ENCODE measurements around the gene CXCR6.

The CXCR6 gene

GRCh38 chr3:45915518-45916231, 27.6 kb upstream of the CXCR6 start:
- TF ChIP-seq CTCF (IDR thresholded peaks at IDR 0.05; ENCODE audit: insufficient read depth, low read length, poor library complexity, severe bottlenecking) = no peak
- Histone ChIP-seq H3K4me3 (replicated peaks; ENCODE audit: low read depth, low read length) (no peak overlapping the region), H3K36me3 (ENCODE audit: control insufficient read depth, insufficient read depth, low read length) (no peaks in the 10 kb centered on the region), H3K27me3 (replicated peaks; ENCODE audit: control insufficient read depth, insufficient read depth, low read length) (no peaks in the 10 kb centered on the region)
- peak; percentile 84 for DNase-seq (ENCODE audit: extremely low read depth, insufficient read length)

GRCh38 chr3:45917146-45917898, 25.9 kb upstream of the CXCR6 start:
- TF ChIP-seq CTCF (IDR thresholded peaks at IDR 0.05; ENCODE audit: insufficient read depth, low read length, poor library complexity, severe bottlenecking) = no peak
- H3K4me3 ChIP-seq (replicated peaks; ENCODE audit: low read depth, low read length) = no peak overlapping the region
- no peak for DNase-seq (ENCODE audit: extremely low read depth, insufficient read length)
- no peaks in the 10 kb centered on the region for H3K27me3 ChIP-seq (replicated peaks; ENCODE audit: control insufficient read depth, insufficient read depth, low read length)
- H3K36me3 ChIP-seq (ENCODE audit: control insufficient read depth, insufficient read depth, low read length) = peaks cover 4% of the 10 kb centered on the region; the same call in 1 of the 2 replicates

GRCh38 chr3:45921158-45922038, 21.9 kb upstream of the CXCR6 start:
- no peak for DNase-seq (ENCODE audit: extremely low read depth, insufficient read length)
- TF ChIP-seq CTCF (IDR thresholded peaks at IDR 0.05; ENCODE audit: insufficient read depth, low read length, poor library complexity, severe bottlenecking) = no peak
- H3K4me3 ChIP-seq (replicated peaks; ENCODE audit: low read depth, low read length) = no peak overlapping the region
- peaks cover 4% of the 10 kb centered on the region for H3K36me3 ChIP-seq (ENCODE audit: control insufficient read depth, insufficient read depth, low read length)
- H3K27me3 ChIP-seq (replicated peaks; ENCODE audit: control insufficient read depth, insufficient read depth, low read length) = no peaks in the 10 kb centered on the region

GRCh38 chr3:45922039-45922326, 21.3 kb upstream of the CXCR6 start:
- TF ChIP-seq CTCF (IDR thresholded peaks at IDR 0.05; ENCODE audit: insufficient read depth, low read length, poor library complexity, severe bottlenecking) = no peak
- Histone ChIP-seq H3K27me3 (replicated peaks; ENCODE audit: control insufficient read depth, insufficient read depth, low read length) (no peaks in the 10 kb centered on the region), H3K36me3 (ENCODE audit: control insufficient read depth, insufficient read depth, low read length) (peaks cover 4% of the 10 kb centered on the region), H3K4me3 (replicated peaks; ENCODE audit: low read depth, low read length) (no peak overlapping the region)
- DNase-seq (ENCODE audit: extremely low read depth, insufficient read length) = no peak

GRCh38 chr3:45922950-45923590, 20.2 kb upstream of the CXCR6 start:
- H3K27me3 ChIP-seq (replicated peaks; ENCODE audit: control insufficient read depth, insufficient read depth, low read length) = no peaks in the 10 kb centered on the region
- no peak for TF ChIP-seq CTCF (IDR thresholded peaks at IDR 0.05; ENCODE audit: insufficient read depth, low read length, poor library complexity, severe bottlenecking)
- DNase-seq (ENCODE audit: extremely low read depth, insufficient read length) = no peak
- no peak overlapping the region for H3K4me3 ChIP-seq (replicated peaks; ENCODE audit: low read depth, low read length)
- peaks cover 5% of the 10 kb centered on the region for H3K36me3 ChIP-seq (ENCODE audit: control insufficient read depth, insufficient read depth, low read length)

Measured in GM06990 (cell line).